Skeletal muscle cell (primary cell): ENCODE data around the gene ZNF385A.

Experiments used
- DNase-seq: peaks from one replicate; pipeline ENCODE4 v3.0.0-alpha.2; 2010; ENCODE audit warnings: low read depth
- H3K4me3 ChIP-seq: 2 replicates; pipeline ENCODE4 v1.5.1; 2011; ENCODE audit warnings: low read depth, mild to moderate bottlenecking, control low read depth, low read length, moderate library complexity

ZNF385A gene

GRCh38 chr12:54394986-54395385 is 10.5 kb upstream of the ZNF385A start:
- H3K4me3 ChIP-seq: no peak overlapping the region
- no peak for DNase-seq

- no peak for DNase-seq
- H3K4me3 ChIP-seq: no peak overlapping the region
Observed at GRCh38 chr12:54394281-54394719, 9.8 kb upstream of the ZNF385A start.

GRCh38 chr12:54393743-54394142 is 9.2 kb upstream of the ZNF385A start:
- no peak for DNase-seq
- H3K4me3 ChIP-seq: no peak overlapping the region

- no peak for DNase-seq
- no peak overlapping the region for H3K4me3 ChIP-seq
Observed at GRCh38 chr12:54393207-54393609, 8.7 kb upstream of the ZNF385A start.

GRCh38 chr12:54392485-54393206 is 8.1 kb upstream of the ZNF385A start:
- no peak for DNase-seq
- H3K4me3 ChIP-seq: no peak overlapping the region

- DNase-seq: no peak
- peak overlapping the region; percentile 18 for H3K4me3 ChIP-seq
Observed at GRCh38 chr12:54390668-54391551, 6.4 kb upstream of the ZNF385A start.

GRCh38 chr12:54390176-54390667 is 5.7 kb upstream of the ZNF385A start:
- no peak for DNase-seq
- no peak overlapping the region for H3K4me3 ChIP-seq

GRCh38 chr12:54389607-54390175 is 5.2 kb upstream of the ZNF385A start:
- no peak overlapping the region for H3K4me3 ChIP-seq

GRCh38 chr12:54389134-54389508 is 4.6 kb upstream of the ZNF385A start:
- no peak overlapping the region for H3K4me3 ChIP-seq

More at GRCh38 chr12:54389607-54390175, 5.2 kb upstream of the ZNF385A start:
- DNase-seq: no peak

GRCh38 chr12:54388237-54389133 is 4.0 kb upstream of the ZNF385A start:
- DNase-seq: no peak
- H3K4me3 ChIP-seq: no peak overlapping the region

More at GRCh38 chr12:54389134-54389508, 4.6 kb upstream of the ZNF385A start:
- DNase-seq: no peak

GRCh38 chr12:54387114-54387467 is 2.6 kb upstream of the ZNF385A start:
- H3K4me3 ChIP-seq: no peak overlapping the region
- DNase-seq: no peak

- no peak overlapping the region for H3K4me3 ChIP-seq
- no peak for DNase-seq
Observed at GRCh38 chr12:54386403-54387113, 2.0 kb upstream of the ZNF385A start.

- H3K4me3 ChIP-seq: no peak overlapping the region
- DNase-seq: no peak
Observed at GRCh38 chr12:54385251-54385914, 850 bp upstream of the ZNF385A start.

- DNase-seq: peak; percentile 86
Observed at GRCh38 chr12:54383041-54383609, 1.4 kb downstream of the ZNF385A start.

GRCh38 chr12:54381136-54381535 is 3.4 kb downstream of the ZNF385A start:
- no peak for DNase-seq
- no peak overlapping the region for H3K4me3 ChIP-seq

More at GRCh38 chr12:54383041-54383609, 1.4 kb downstream of the ZNF385A start:
- H3K4me3 ChIP-seq: no peak overlapping the region

- peak overlapping the region; percentile 51 for H3K4me3 ChIP-seq
- peak; percentile 41 for DNase-seq
Observed at GRCh38 chr12:54379398-54380201, 4.9 kb downstream of the ZNF385A start.
